ENCODE data around the gene XIST.
"Not testable (repeated sequence)": the region's sequence is repeated elsewhere in the genome, so short reads cannot be mapped to it uniquely, and the experiment has no call there.

XIST gene

GRCh38 chrX:73852467-73852866, at the start of gene XIST:
Gene XIST, minus strand, starts transcription at chrX:73852714.
- peak in 1 of 2 donors; percentile 22 for DNase-seq (ENCODE audit: extremely low read depth in 1 of 2, low read depth in 1 of 2)

- not testable (repeated sequence) for DNase-seq (ENCODE audit: extremely low read depth in 1 of 2, low read depth in 1 of 2)
Measured at GRCh38 chrX:73898315-73898714, 45.8 kb upstream of the XIST start.

- peak in 1 of 2 donors; percentile 1 for DNase-seq (ENCODE audit: extremely low read depth in 1 of 2, low read depth in 1 of 2)
Measured at GRCh38 chrX:73892515-73893090, 40.1 kb upstream of the XIST start.

GRCh38 chrX:73882260-73882659, 29.7 kb upstream of the XIST start:
- not testable (repeated sequence) for DNase-seq (ENCODE audit: extremely low read depth in 1 of 2, low read depth in 1 of 2)

- no peak for DNase-seq (ENCODE audit: extremely low read depth in 1 of 2, low read depth in 1 of 2)
Measured at GRCh38 chrX:73877687-73878086, 25.2 kb upstream of the XIST start.

GRCh38 chrX:73876911-73877310, 24.4 kb upstream of the XIST start:
- no peak for DNase-seq (ENCODE audit: extremely low read depth in 1 of 2, low read depth in 1 of 2)

GRCh38 chrX:73868916-73869315, 16.4 kb upstream of the XIST start:
- no peak for DNase-seq (ENCODE audit: extremely low read depth in 1 of 2, low read depth in 1 of 2)

- DNase-seq (ENCODE audit: extremely low read depth in 1 of 2, low read depth in 1 of 2) = no peak
Measured at GRCh38 chrX:73867144-73867543, 14.6 kb upstream of the XIST start.

GRCh38 chrX:73863852-73864251, 11.3 kb upstream of the XIST start:
- DNase-seq (ENCODE audit: extremely low read depth in 1 of 2, low read depth in 1 of 2) = no peak

- no peak for DNase-seq (ENCODE audit: extremely low read depth in 1 of 2, low read depth in 1 of 2)
Measured at GRCh38 chrX:73863268-73863667, 10.8 kb upstream of the XIST start.

- DNase-seq (ENCODE audit: extremely low read depth in 1 of 2, low read depth in 1 of 2) = no peak
Measured at GRCh38 chrX:73859622-73860021, 7.1 kb upstream of the XIST start.

GRCh38 chrX:73855546-73855945, 3.0 kb upstream of the XIST start:
- DNase-seq (ENCODE audit: extremely low read depth in 1 of 2, low read depth in 1 of 2) = peak; percentile 6 to 16

- no peak for DNase-seq (ENCODE audit: extremely low read depth in 1 of 2, low read depth in 1 of 2)
Measured at GRCh38 chrX:73852022-73852421, 492 bp downstream of the XIST start.

- peak in 1 of 2 donors; percentile 57 for DNase-seq (ENCODE audit: extremely low read depth in 1 of 2, low read depth in 1 of 2)
Measured at GRCh38 chrX:73851014-73852009, 1.2 kb downstream of the XIST start.

- no peak for DNase-seq (ENCODE audit: extremely low read depth in 1 of 2, low read depth in 1 of 2)
Measured at GRCh38 chrX:73850124-73851013, 2.1 kb downstream of the XIST start.

GRCh38 chrX:73849073-73849472, 3.4 kb downstream of the XIST start:
- DNase-seq (ENCODE audit: extremely low read depth in 1 of 2, low read depth in 1 of 2) = no peak

GRCh38 chrX:73847991-73848390, 4.5 kb downstream of the XIST start:
- DNase-seq (ENCODE audit: extremely low read depth in 1 of 2, low read depth in 1 of 2) = no peak

GRCh38 chrX:73847100-73847499, 5.4 kb downstream of the XIST start:
- no peak for DNase-seq (ENCODE audit: extremely low read depth in 1 of 2, low read depth in 1 of 2)

- no peak for DNase-seq (ENCODE audit: extremely low read depth in 1 of 2, low read depth in 1 of 2)
Measured at GRCh38 chrX:73842541-73843234, 9.8 kb downstream of the XIST start.

GRCh38 chrX:73841337-73841736, 11.2 kb downstream of the XIST start:
- no peak for DNase-seq (ENCODE audit: extremely low read depth in 1 of 2, low read depth in 1 of 2)
